H9 (cell line): Measurements from ENCODE around the gene DLG2. TPM values are rescaled to one million over a fixed set of nuclear protein-coding genes. Genes with fewer than 3 reads are reported as not detected.

Source experiments
- DNase-seq: peaks from one replicate; pipeline ENCODE4 v3.0.0-alpha.2; 2017
- H2AFZ ChIP-seq: one replicate; pipeline ENCODE4 v1.6.1; 2013; ENCODE audit warnings: mild to moderate bottlenecking, low read length, control low read depth, moderate library complexity
- H2AK5ac ChIP-seq: 2 replicates; pipeline ENCODE4 v1.6.1; 2013; ENCODE audit warnings: low read length, control low read depth, mixed read lengths; ENCODE audit not compliant: insufficient read length
- H2BK120ac ChIP-seq: one replicate; pipeline ENCODE4 v1.6.1; 2013; ENCODE audit warnings: low read depth, mild to moderate bottlenecking, low read length, control low read depth, inconsistent platforms; ENCODE audit not compliant: poor library complexity, severe bottlenecking
- H2BK12ac ChIP-seq: 2 replicates; pipeline ENCODE4 v1.6.1; 2013; ENCODE audit warnings: low read length, control low read depth, mixed read lengths, low read depth; ENCODE audit not compliant: insufficient read length
- H2BK15ac ChIP-seq: 2 replicates; pipeline ENCODE4 v1.6.1; 2013; ENCODE audit warnings: low read depth, low read length, control low read depth
- H2BK20ac ChIP-seq: one replicate; pipeline ENCODE4 v1.6.1; 2013; ENCODE audit warnings: low read depth, mild to moderate bottlenecking, low read length, control low read depth, inconsistent platforms; ENCODE audit not compliant: poor library complexity, severe bottlenecking
- H2BK5ac ChIP-seq: 2 replicates; pipeline ENCODE4 v1.6.1; 2013; ENCODE audit warnings: low read length, control low read depth, mixed read lengths; ENCODE audit not compliant: insufficient read length
- H3K14ac ChIP-seq: 2 replicates; pipeline ENCODE4 v1.6.1; 2013; ENCODE audit warnings: low read length, control low read depth; ENCODE audit not compliant: insufficient read depth
- H3K18ac ChIP-seq: 2 replicates; pipeline ENCODE4 v1.6.1; 2013; ENCODE audit warnings: low read depth, mild to moderate bottlenecking, mixed read lengths, low read length, control low read depth; ENCODE audit not compliant: insufficient read length
- H3K23ac ChIP-seq: 2 replicates; pipeline ENCODE4 v1.6.1; 2013; ENCODE audit warnings: low read length, control low read depth, mixed read lengths, low read depth; ENCODE audit not compliant: insufficient read length
- H3K23me2 ChIP-seq: 2 replicates; pipeline ENCODE4 v1.6.1; 2013; ENCODE audit warnings: low read depth, mild to moderate bottlenecking, mixed read lengths, low read length, control low read depth; ENCODE audit not compliant: insufficient read length, poor library complexity, severe bottlenecking
- H3K27ac ChIP-seq: 2 replicates; pipeline ENCODE4 v1.5.1; 2013; ENCODE audit warnings: low read length, control low read depth, mixed read lengths, low read depth; ENCODE audit not compliant: insufficient read length
- H3K27me3 ChIP-seq: 2 replicates; pipeline ENCODE4 v1.6.1; 2013; ENCODE audit warnings: low read length, control low read depth, inconsistent platforms; ENCODE audit not compliant: insufficient read depth
- H3K4ac ChIP-seq: 2 replicates; pipeline ENCODE4 v1.6.1; 2013; ENCODE audit warnings: low read depth, mild to moderate bottlenecking, control low read depth, inconsistent platforms, low read length, moderate library complexity
- H3K4me1 ChIP-seq: 2 replicates; pipeline ENCODE4 v1.6.1; 2013; ENCODE audit warnings: low read length, control low read depth, inconsistent platforms; ENCODE audit not compliant: insufficient read depth
- H3K4me2 ChIP-seq: 2 replicates; pipeline ENCODE4 v1.6.1; 2013; ENCODE audit warnings: low read length, control low read depth, mixed read lengths; ENCODE audit not compliant: insufficient read length, insufficient read depth
- H3K56ac ChIP-seq: 2 replicates; pipeline ENCODE4 v1.6.1; 2013; ENCODE audit warnings: low read depth, mild to moderate bottlenecking, mixed read lengths, low read length, control low read depth; ENCODE audit not compliant: insufficient read length
- H3K79me1 ChIP-seq: 2 replicates; pipeline ENCODE4 v1.6.1; 2013; ENCODE audit warnings: low read depth, mild to moderate bottlenecking, moderate library complexity, low read length, control low read depth, inconsistent platforms; ENCODE audit not compliant: insufficient read depth, poor library complexity, severe bottlenecking
- H3K79me2 ChIP-seq: 2 replicates; pipeline ENCODE4 v1.6.1; 2013; ENCODE audit warnings: low read length, control low read depth, inconsistent platforms; ENCODE audit not compliant: insufficient read depth
- H3K9ac ChIP-seq: 2 replicates; pipeline ENCODE4 v1.6.1; 2013; ENCODE audit warnings: low read length, control low read depth, mixed read lengths; ENCODE audit not compliant: insufficient read length; ENCODE audit errors: extremely low read depth
- H3K9me3 ChIP-seq: one replicate; pipeline ENCODE4 v1.6.1; 2013; ENCODE audit warnings: low read depth, low read length, inconsistent platforms; ENCODE audit not compliant: control insufficient read depth
- H3T11ph ChIP-seq: one replicate; pipeline ENCODE4 v1.6.1; 2013; ENCODE audit warnings: mild to moderate bottlenecking, low read length, control low read depth, inconsistent platforms
- H4K20me1 ChIP-seq: one replicate; pipeline ENCODE4 v1.6.1; 2013; ENCODE audit not compliant: control insufficient read depth, insufficient read length, insufficient read depth
- H4K5ac ChIP-seq: 2 replicates; pipeline ENCODE4 v1.6.1; 2013; ENCODE audit warnings: low read depth, mild to moderate bottlenecking, mixed read lengths, low read length, control low read depth; ENCODE audit not compliant: insufficient read length
- H4K8ac ChIP-seq: replicated peaks from 2 replicates; pipeline ENCODE4 v1.6.1; 2013; ENCODE audit warnings: low read length, control low read depth, mixed read lengths, low read depth; ENCODE audit not compliant: insufficient read length
- H4K91ac ChIP-seq: 2 replicates; pipeline ENCODE4 v1.6.1; 2013; ENCODE audit warnings: low read depth, mild to moderate bottlenecking, moderate library complexity, mixed read lengths, low read length, control low read depth; ENCODE audit not compliant: insufficient read length
- H3K27ac Mint-ChIP-seq, 3 experiments: 2 replicates in 2 of 3; 3 replicates in 1 of 3; pipeline ENCODE4 v1.8.0; 2020 to 2021; ENCODE audit warnings: mixed read lengths in 3 of 3, mild to moderate bottlenecking in 1 of 3, moderate library complexity in 1 of 3
- H3K27me3 Mint-ChIP-seq: 2 replicates; pipeline ENCODE4 v1.8.0; 2021; ENCODE audit warnings: low read depth, mild to moderate bottlenecking, moderate library complexity, mixed read lengths
- H3K36me3 Mint-ChIP-seq, 3 experiments: 2 replicates in 2 of 3; 3 replicates in 1 of 3; pipeline ENCODE4 v1.8.0; 2020 to 2021; ENCODE audit warnings: low read depth in 3 of 3, mixed read lengths in 3 of 3; ENCODE audit not compliant: insufficient read depth in 1 of 3
- H3K4me1 Mint-ChIP-seq, 2 experiments: 2 replicates each; pipeline ENCODE4 v1.8.0; 2020; ENCODE audit warnings: mixed read lengths in 2 of 2
- H3K4me3 Mint-ChIP-seq, 2 experiments: 2 replicates in 1 of 2; 3 replicates in 1 of 2; pipeline ENCODE4 v1.8.0; 2020 to 2021; ENCODE audit warnings: mild to moderate bottlenecking in 2 of 2, mixed read lengths in 2 of 2, moderate library complexity in 1 of 2
- H3K9me3 Mint-ChIP-seq, 2 experiments: 2 replicates in 1 of 2; 3 replicates in 1 of 2; pipeline ENCODE4 v1.8.0; 2020; ENCODE audit warnings: mild to moderate bottlenecking in 2 of 2, mixed read lengths in 2 of 2, moderate library complexity in 1 of 2
- CTCF ChIP-seq: fragments of 200-600 bp; sonication (generic); conservative IDR thresholded peaks from 3 replicates; pipeline ENCODE4 v1.8.0; 2021; ENCODE audit warnings: antibody characterized with exemption, mild to moderate bottlenecking
- WGBS: extraction: QIAGEN DNeasy Blood & Tissue Kit; methylation state at CpG from one replicate; pipeline ENCODE4 v1.1.7; 2013; ENCODE audit warnings: missing lambda C conversion rate, low lambda C conversion rate, mixed read lengths; ENCODE audit not compliant: insufficient read length; ENCODE audit errors: extremely low coverage; 5-methylcytosine and 5-hydroxymethylcytosine counted together
- total RNA-seq: library from RNA; stranded (reverse); gene quantifications from 2 replicates; pipeline ENCODE4 v1.2.1, GENCODE V29; 2021

The DLG2 gene
- total RNA-seq, 1 experiment from 2014 or later = 8.0 TPM

DNA sequence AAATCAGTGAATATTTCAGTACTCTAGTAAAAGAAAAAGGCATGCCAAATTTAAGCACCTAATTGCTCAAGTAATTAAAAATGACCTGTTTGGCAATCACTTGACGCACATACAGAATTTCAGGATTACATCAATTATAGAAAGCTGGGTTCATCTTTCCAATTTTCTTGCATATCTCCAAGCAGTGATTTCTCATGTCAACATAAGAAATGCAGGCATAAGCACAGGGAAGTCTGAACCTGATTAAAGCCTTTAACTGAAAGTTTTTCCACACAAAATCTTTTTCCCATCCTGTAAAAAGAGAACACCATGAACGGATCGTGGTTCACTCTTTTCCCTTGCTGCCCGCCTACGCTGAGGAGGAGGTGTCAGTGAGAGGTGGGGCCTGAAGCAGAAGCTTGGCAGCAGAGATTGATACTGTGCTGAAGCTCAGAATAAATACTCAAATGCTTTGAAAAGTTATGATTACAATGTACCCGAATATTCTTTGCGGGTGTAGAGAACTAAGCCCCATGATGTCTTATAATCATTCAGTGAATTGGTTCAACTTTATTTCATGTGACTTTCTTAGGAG, 1636.9 kb downstream of the DLG2 start:
- Mint-ChIP-seq H3K27ac (no peak overlapping the region), H3K27me3 (peaks cover 1% of the 10 kb centered on the region; the same call in 1 of the 2 replicates), H3K36me3 (no peaks in the 10 kb centered on the region), H3K4me3 (no peak overlapping the region), H3K4me1 (no peaks in the 10 kb centered on the region), H3K9me3 (no peaks in the 10 kb centered on the region; a peak in 2 of 5 replicates)
- Histone ChIP-seq H3K18ac (no peak overlapping the region), H2BK120ac (no peak overlapping the region), H3K9ac (no peak overlapping the region), H3K79me2 (no peaks in the 10 kb centered on the region), H3K14ac (no peak overlapping the region), H4K5ac (no peak overlapping the region), H3K4me2 (no peak overlapping the region), H2AFZ (no peak overlapping the region), H3K79me1 (no peaks in the 10 kb centered on the region), H3K56ac (no peak overlapping the region), H3K9me3 (no peaks in the 10 kb centered on the region), H3K4ac (no peak overlapping the region), H2BK20ac (no peak overlapping the region), H2AK5ac (no peak overlapping the region), H3K4me1 (no peaks in the 10 kb centered on the region), H3K23me2 (no peaks in the 10 kb centered on the region), H3T11ph (no peak overlapping the region), H3K27me3 (no peaks in the 10 kb centered on the region), H4K20me1 (no peaks in the 10 kb centered on the region), H2BK12ac (no peak overlapping the region), H3K27ac (no peak overlapping the region), H4K8ac (no peak overlapping the region), H2BK15ac (no peak overlapping the region), H4K91ac (no peak overlapping the region), H2BK5ac (no peak overlapping the region), H3K23ac (no peak overlapping the region)
- DNase-seq = no peak
- no peak for TF ChIP-seq CTCF
- WGBS = no CpG with 5 or more reads among the region's 7 CpGs
